ENCODE results near the gene ABCC8.
A peak's percentile ranks its signal among the peaks of the same experiment; 100 is the strongest.
"Not testable (repeated sequence)": the region's sequence is repeated elsewhere in the genome, so short reads cannot be mapped to it uniquely, and the experiment has no call there.

Gene ABCC8

DNA sequence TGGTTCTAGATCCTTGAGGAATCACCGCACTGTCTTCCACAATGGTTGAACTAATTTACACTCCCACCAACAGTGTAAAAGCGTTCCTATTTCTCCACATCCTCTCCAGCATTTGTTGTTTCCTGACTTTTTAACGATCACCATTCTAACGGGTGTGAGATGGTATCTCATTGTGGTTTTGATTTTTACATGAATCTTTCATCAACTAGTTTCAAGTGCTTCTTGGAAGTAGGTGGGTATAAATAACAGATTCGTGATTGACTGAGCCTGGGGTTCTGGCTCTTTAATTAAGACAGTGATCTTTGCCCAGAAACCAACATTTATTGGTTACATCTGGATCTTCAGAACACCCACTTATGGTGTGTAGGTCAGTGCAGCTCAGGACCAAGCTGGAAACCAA is 50.4 kb downstream of the ABCC8 start:
- not testable (repeated sequence) for DNase-seq

DNA sequence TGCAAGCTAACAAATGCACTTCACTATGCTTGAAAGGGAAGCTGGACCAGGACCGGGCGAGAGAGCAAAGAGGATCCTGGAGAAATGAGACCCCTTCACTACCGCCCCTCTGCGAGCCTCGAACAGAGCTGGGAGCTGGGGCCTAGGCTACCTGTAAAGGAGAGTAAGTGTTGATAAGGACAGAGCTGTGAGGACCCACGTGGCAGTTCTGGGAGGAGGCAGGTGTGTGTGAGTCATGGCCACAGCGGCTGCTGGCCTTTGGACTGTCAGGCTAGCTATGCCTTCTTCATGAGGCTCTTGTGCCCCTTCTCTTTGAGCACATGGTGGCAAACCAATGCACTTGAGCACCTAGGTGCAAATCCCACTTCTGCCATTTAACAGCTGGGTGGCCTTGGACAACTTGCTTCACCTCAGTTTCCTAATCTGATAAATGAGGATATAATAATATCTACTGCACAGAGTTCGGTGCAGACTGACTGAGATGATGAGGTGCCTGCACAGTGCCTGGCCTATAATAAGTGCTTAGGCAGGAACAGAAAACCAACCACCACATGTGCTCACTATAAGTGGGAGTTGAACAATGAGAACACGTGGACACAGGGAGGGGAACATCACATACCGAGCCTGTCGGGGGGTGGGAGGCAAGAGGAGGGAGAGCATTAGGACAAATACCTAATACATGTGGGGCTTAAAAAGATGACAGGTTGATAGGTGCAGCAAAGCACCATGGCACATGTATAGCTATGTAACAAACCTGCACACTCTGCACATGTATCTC is 52.9 kb downstream of the ABCC8 start:
- DNase-seq = no peak

- DNase-seq = no peak
Observed at GRCh38 chr11:17421781-17422180, 54.9 kb downstream of the ABCC8 start.

DNA sequence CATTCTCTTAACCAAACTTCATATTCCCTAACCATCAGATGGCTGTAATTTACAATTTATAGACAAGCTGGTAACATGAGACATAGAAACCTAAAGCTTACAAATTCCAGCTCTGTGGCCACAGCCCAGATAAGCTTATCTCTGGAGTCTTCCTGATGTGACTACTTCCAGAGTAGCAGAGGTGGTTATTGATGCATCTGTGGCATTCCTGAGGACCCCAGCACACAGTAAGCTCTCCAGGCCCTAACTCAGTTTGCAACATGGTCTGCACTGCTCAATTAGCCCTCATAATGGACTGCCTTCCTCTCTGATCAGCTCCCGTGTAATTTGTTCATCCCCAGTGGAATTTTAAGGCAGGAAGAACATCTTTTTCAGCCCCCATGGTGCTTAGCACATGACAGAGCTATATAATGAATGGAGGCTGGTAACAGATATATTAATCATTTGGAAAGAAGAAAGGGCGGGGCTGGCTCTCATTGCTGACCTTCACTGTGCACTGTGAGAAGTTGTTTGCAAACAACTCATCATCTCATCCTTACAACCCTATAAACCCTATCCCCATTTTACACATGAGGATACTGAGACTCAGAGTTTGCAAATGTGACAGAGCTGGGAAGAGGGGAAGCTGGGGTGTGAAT is 58.1 kb downstream of the ABCC8 start:
- no peak for DNase-seq

- DNase-seq = no peak
Observed at GRCh38 chr11:17416492-17416891, 60.2 kb downstream of the ABCC8 start.

- DNase-seq = no peak
Observed at GRCh38 chr11:17415523-17416104, 61.0 kb downstream of the ABCC8 start.

GRCh38 chr11:17414992-17415391 is 61.7 kb downstream of the ABCC8 start:
- no peak for DNase-seq

- DNase-seq = peak in 2 of 3 experiments; percentile 70 to 84
Observed at GRCh38 chr11:17414317-17414737, 62.3 kb downstream of the ABCC8 start.

DNA sequence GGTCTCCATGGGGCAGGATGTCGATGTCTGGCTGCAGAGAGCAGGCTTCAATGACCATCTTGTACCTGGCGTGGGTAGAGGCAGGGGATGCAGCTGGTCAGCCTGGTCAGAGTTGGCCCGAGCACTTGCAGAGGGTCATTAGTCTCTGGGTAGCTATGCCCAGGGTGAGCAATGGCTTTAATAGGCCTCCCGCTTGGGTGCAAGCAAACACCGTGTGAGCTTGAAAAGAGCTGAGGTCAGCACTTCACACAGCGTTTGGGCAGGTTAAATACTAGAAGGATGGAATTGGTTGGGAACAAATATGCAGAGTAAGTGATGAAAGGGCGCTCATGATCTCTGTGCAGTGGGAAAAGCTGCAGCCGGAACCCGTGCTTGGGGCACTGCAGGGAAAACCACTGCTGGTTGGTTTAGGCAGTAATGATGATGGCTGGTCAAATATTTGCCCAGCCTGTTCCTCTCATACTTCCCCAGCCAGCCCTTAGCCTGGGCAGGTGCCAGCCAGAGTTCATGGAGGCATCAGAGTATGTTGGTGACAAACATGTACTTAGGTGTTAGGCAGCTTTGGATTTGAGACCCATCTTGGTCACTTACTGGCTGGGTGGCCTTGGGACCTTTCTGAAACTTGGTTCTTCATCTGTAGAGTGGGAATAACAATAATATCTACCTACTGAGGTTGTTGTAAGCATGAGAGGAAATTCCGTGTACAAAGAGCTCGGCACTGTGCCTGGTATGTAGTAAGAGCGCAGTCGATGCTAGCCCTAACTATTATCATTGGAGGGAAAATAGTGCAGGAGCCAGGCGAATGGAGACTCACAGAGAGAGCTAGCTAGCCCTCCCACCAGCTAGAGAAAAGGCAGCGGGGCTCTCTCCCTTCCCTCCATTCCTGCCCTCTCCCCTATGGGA is 63.0 kb downstream of the ABCC8 start:
- peak; percentile 75 to 94 (median 75) for DNase-seq

DNA sequence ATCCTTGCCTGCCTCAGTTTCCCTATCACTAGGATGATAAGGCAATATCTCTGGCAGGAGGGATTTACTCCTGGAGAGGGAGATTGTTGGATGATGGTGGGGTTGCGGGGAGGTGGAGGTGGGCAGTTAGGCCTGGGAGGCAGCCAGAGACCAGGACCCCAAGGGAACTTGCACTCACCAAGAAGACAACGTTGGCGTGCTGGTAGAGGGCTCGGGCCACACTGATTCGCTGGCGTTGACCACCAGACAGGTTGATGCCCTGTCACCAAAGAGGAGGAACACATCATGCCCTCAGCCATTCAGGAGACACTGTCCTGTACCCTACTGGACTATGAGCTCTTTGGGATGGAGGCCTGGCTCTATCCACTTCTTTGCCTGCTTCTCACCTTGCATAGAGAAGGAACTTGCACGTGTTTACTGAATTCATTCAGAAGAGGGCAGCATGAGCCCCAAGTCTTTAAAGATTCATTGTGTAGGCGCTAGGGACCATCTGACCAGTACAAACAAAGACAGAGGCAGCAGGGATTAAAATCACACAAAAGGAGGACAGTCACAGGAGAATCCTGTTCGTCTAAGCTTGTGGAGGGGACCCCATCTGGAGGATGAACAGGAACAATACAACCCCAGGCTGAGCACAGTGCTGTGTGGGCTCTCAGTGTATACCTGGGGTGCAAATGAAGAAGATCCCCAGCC is 64.0 kb downstream of the ABCC8 start:
- DNase-seq = peak; percentile 39 to 77 (median 50)

- DNase-seq = no peak
Observed at GRCh38 chr11:17411418-17411817, 65.2 kb downstream of the ABCC8 start.

DNA sequence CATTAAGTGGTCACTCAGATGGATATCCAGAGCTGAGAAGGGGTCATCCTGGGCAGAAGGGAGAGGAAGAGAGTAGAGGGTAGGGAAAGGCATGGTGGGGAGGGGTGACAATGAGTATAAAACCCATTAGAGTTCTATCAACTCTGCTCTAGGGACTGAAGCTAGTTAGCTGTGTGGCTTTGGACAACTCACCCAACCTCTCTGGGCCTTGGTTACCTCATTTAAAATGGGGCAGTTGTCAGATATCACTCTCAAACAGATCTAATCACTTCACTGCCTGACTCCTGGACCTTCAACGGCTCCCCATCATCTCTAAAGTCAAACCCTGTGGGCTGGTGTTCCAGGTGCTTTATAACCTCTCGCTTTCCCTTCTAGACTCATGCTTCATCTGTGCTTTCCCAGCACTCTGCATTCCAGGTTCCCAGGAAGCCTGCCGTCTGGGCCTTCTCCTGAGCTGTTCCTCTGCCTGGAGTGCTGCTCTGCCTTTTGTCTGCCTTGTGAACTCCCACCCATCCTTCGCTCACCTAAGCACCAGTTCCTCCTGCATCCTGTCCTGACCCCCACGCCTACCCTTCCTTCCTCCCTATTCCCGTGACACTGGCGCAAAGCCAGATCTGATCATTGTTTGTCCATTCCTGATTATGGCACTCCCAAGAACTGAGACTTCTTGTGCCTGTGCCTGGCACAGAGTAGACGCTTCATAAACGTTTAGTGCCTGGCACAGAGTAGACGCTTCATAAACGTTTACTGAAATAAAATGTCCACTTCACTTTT is 65.9 kb downstream of the ABCC8 start:
- DNase-seq = peak in 2 of 3 experiments; percentile 24 to 30

DNA sequence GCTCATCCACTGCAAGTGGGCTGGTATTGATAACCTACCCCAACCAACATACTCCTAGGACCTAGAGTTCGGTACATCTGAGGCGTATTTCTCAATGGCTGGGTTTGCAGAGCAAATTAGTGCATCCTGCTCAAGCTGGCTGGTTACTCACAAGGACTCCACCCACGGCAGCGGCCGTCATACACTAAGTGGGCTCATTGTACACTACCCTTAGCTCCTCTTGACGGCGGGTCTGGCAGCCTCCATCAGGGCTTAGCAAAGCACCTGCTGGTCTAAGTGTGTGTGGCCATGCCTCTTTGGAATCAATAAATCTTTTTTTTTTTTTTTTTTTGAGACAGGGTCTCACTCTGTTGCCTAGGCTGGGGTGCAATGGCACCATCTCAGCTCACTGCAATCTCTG is 68.0 kb downstream of the ABCC8 start:
- peak in 2 of 3 experiments; percentile 25 to 80 for DNase-seq

- DNase-seq = no peak
Observed at GRCh38 chr11:17408026-17408425, 68.6 kb downstream of the ABCC8 start.

- no peak for DNase-seq
Observed at GRCh38 chr11:17407575-17407974, 69.1 kb downstream of the ABCC8 start.

DNA sequence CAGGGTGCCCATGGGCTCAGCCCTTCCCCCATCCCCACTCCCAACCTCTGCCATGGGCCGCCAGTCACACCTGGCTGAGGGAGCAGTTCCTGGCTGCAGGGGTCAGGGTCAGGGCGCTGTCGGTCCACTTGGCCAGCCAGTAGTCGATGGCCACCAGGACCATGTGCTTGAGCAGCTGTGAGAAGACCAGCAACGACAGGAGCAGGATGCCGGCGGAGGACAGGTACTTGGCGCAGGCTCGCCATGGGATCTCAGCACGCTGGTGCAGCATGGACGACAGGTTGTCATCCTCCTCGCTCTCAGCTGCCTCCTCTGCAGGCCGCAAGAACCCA is 69.9 kb downstream of the ABCC8 start:
- no peak for DNase-seq

GRCh38 chr11:17406082-17406817 is 70.4 kb downstream of the ABCC8 start:
- DNase-seq = no peak

- peak in 2 of 3 experiments; percentile 11 to 47 for DNase-seq
Observed at GRCh38 chr11:17405232-17406005, 71.2 kb downstream of the ABCC8 start.

DNA sequence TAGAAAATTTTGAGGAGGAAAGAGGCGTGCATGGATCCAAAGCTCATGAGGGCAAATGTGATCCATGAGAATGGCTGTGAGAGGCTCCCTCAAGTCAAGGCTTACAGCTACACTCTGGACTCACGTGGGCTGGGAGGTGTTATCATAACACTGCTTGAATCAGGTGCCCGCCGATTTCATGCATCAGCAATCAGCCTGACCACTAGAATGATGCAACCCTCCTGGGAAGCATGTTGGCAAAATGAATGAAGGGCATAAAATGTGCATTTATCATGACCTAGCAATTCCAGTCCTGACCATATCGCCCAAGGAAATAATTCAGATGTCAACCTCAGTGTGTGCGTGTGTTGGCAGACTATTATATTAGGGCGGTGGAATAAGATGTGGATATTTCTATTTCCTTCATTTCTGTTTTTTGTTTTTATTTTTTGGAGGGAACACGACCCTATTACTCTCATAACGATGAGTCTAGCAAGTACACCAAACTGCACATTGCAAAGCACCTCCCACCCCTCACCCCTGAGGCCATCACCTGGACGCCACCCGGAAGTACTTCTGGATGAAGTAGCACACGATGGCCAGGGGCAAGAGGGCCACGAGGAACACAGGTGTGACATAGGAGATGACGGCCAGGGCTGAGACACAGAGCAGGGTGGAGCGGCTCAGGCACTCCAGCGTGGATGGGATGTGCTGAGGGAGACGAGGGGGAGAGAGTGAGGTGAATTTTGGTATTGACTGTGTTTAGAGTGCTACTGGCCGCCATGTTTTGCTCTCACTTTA is 72.5 kb downstream of the ABCC8 start:
- DNase-seq = peak in 1 of 3 experiments; percentile 42
